A673 (cell line): ENCODE measurements around the gene WDHD1. TPM values are rescaled to one million over a fixed set of nuclear protein-coding genes. Genes with fewer than 3 reads are reported as not detected.
A peak's percentile ranks its signal among the peaks of the same experiment; 100 is the strongest.
"Not testable (repeated sequence)": the region's sequence is repeated elsewhere in the genome, so short reads cannot be mapped to it uniquely, and the experiment has no call there.

Experiments
- BruUV-seq: library from RNA; stranded (reverse); fragments of 400-500 nt; replicated peaks from 2 replicates; lab custom pipeline; 2021; lab: Mats Ljungman, UMichigan
- CTCF ChIA-PET: fragments of 300-600 bp; sonication (Branson Sonifier 250); formaldehyde crosslinking; loops from one replicate; lab custom pipeline; 2022; ENCODE audit warnings: antibody characterized with exemption; lab: Charles Lee
- POLR2A ChIA-PET: fragments of 300-600 bp; sonication (Branson Sonifier 250); formaldehyde crosslinking; loops from one replicate; lab custom pipeline; 2022; ENCODE audit warnings: antibody characterized with exemption; ENCODE audit not compliant: low non-redundant PET; lab: Charles Lee
- DNase-seq: peaks from one replicate; pipeline ENCODE4 v3.0.0-alpha.2; 2015; ENCODE audit warnings: low spot score
- H3K27ac ChIP-seq: fragments of 200-600 bp; sonication (generic); 2 replicates; pipeline ENCODE4 v1.5.1; 2016; ENCODE audit warnings: mixed run types, low read depth, mild to moderate bottlenecking, mixed read lengths, antibody characterized with exemption, low read length; ENCODE audit not compliant: poor library complexity, severe bottlenecking
- H3K27me3 ChIP-seq: fragments of 200-600 bp; sonication (generic); replicated peaks from 2 replicates; pipeline ENCODE4 v1.6.1; 2017; ENCODE audit warnings: mixed run types, low read depth, mild to moderate bottlenecking, mixed read lengths, antibody characterized with exemption, low read length; ENCODE audit not compliant: insufficient read depth, poor library complexity
- H3K36me3 ChIP-seq: fragments of 200-600 bp; sonication (generic); 2 replicates; pipeline ENCODE4 v1.6.1; 2016; ENCODE audit warnings: mixed run types, mild to moderate bottlenecking, mixed read lengths, antibody characterized with exemption, low read length; ENCODE audit not compliant: insufficient read depth, poor library complexity, severe bottlenecking
- H3K4me1 ChIP-seq: fragments of 200-600 bp; sonication (generic); 2 replicates; pipeline ENCODE4 v1.6.1; 2017; ENCODE audit warnings: mixed run types, mild to moderate bottlenecking, mixed read lengths, antibody characterized with exemption, low read length; ENCODE audit not compliant: insufficient read depth, poor library complexity, severe bottlenecking
- H3K4me3 ChIP-seq: fragments of 200-600 bp; sonication (generic); 2 replicates; pipeline ENCODE4 v1.5.1; 2016; ENCODE audit warnings: low read depth, mixed run types, mild to moderate bottlenecking, mixed read lengths, low read length; ENCODE audit not compliant: poor library complexity, severe bottlenecking
- H3K9me3 ChIP-seq: fragments of 200-600 bp; sonication (generic); 2 replicates; pipeline ENCODE4 v1.6.1; 2016; ENCODE audit warnings: mixed run types, low read depth, mild to moderate bottlenecking, mixed read lengths, antibody characterized with exemption, low read length; ENCODE audit not compliant: poor library complexity, severe bottlenecking
- CTCF ChIP-seq: fragments of 300-800, 200-600 bp; sonication (generic); conservative IDR thresholded peaks from 2 replicates; pipeline ENCODE4 v1.5.1; 2017; ENCODE audit warnings: low read depth, mild to moderate bottlenecking, antibody characterized with exemption, low read length, moderate library complexity, mixed read lengths
- EZH2 ChIP-seq: fragments of 200-600 bp; sonication (generic); IDR thresholded peaks from 2 replicates; pipeline ENCODE4 v1.6.1; 2017; ENCODE audit warnings: borderline replicate concordance, low read depth, mild to moderate bottlenecking, mixed read lengths, antibody characterized with exemption, low read length; ENCODE audit not compliant: poor library complexity, severe bottlenecking
- intact Hi-C: fragments of 100-400 bp; cut with micrococcal nuclease; formaldehyde crosslinking; loops from one replicate; pipeline ENCODE4 v1.10.0; 2022; ENCODE audit not compliant: unreplicated experiment
- total RNA-seq: library from RNA; stranded (reverse); gene quantifications from 2 replicates; pipeline ENCODE4 v1.2.3, GENCODE V29; 2021

Gene WDHD1
- total RNA-seq, 1 experiment from 2014 or later, result 52.7 TPM

DNA sequence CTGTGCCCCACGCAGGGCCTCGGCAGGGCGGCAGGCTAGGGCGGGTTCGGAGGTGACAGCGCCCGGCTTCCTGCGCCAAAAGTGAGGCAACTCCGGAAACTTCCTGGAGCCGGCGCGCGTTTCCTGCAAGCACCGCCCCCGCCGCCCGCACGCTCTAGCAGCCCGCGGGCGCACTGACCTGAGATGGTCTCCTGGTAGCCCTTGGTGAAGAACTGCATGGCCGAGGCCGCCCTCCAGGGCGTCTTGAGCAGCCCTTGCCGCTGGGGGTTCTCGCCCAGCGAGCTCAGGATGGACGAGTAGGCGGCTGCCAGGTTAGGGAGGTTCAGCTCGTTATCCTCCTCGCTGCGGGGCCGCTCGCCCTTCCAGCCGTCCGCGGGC, 124.8 kb downstream of the WDHD1 start:
- CTCF ChIA-PET, result interaction anchor here (0.5 kb wide), 1 partner anchor 94 kb away, joined by 3 read pairs; no protein-coding TSS in a partner anchor
- peak overlapping the region; percentile 73 for H3K4me3 ChIP-seq
- no peaks in the 10 kb centered on the region for H3K27me3 ChIP-seq
- intact Hi-C loops, result no loop called here
- peak; percentile 73 for DNase-seq
- H3K9me3 ChIP-seq, result no peaks in the 10 kb centered on the region
- peaks cover 5% of the 10 kb centered on the region for H3K4me1 ChIP-seq
- no peak overlapping the region for H3K27ac ChIP-seq
- BruUV-seq, result no TSS peak
- TF ChIP-seq EZH2 (no peak), CTCF (no peak)
- no peaks in the 10 kb centered on the region for H3K36me3 ChIP-seq
- POLR2A ChIA-PET, result no interaction called here

- Histone ChIP-seq H3K9me3 (no peaks in the 10 kb centered on the region), H3K4me1 (peaks cover 5% of the 10 kb centered on the region), H3K36me3 (no peaks in the 10 kb centered on the region), H3K27ac (no peak overlapping the region), H3K4me3 (peak overlapping the region; percentile 73), H3K27me3 (no peaks in the 10 kb centered on the region)
- peak; percentile 26 for DNase-seq
- ChIA-PET POLR2A (no interaction called here), CTCF (interaction anchor here (0.5 to 0.6 kb wide), 2 partner anchors 94 to 478 kb away, joined by 3 read pairs; no protein-coding TSS in a partner anchor)
- no TSS peak for BruUV-seq
- intact Hi-C loops, result no loop called here
- TF ChIP-seq EZH2 (no peak), CTCF (no peak)
Measured at GRCh38 chr14:54901380-54902142, 125.3 kb downstream of the WDHD1 start.

DNA sequence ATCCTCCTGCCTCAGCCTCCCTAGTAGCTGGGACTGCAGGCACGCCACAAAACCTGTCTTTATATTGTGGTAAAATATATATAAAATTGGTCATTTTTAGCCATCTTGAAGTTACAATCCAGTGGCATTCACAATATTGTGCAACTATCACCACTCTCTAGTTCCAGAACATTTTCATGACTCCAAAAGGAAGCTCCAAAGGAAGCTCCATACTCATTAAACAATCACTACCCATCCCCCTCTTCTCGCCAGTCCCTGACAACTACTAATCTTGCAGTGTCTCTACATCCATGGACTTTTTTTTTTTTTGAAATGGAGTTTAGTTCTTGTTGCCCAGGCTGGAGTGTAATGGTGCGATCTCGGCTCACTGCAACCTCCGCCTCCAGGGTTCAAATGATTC, 127.3 kb downstream of the WDHD1 start:
- H3K27me3 ChIP-seq, result no peaks in the 10 kb centered on the region
- no TSS peak for BruUV-seq
- H3K4me1 ChIP-seq, result peaks cover 5% of the 10 kb centered on the region
- no peak for TF ChIP-seq CTCF
- no peak for TF ChIP-seq EZH2
- no peak overlapping the region for H3K27ac ChIP-seq
- CTCF ChIA-PET, result interaction anchor here (0.6 kb wide), 1 partner anchor 339 kb away, joined by 4 read pairs; no protein-coding TSS in a partner anchor
- no peak overlapping the region for H3K4me3 ChIP-seq
- no peaks in the 10 kb centered on the region for H3K9me3 ChIP-seq
- POLR2A ChIA-PET, result no interaction called here
- intact Hi-C loops, result no loop called here
- H3K36me3 ChIP-seq, result no peaks in the 10 kb centered on the region
- no peak for DNase-seq

- BruUV-seq, CTCF ChIA-PET, DNase-seq, H3K9me3 ChIP-seq, POLR2A ChIA-PET, H3K36me3 ChIP-seq, H3K4me1 ChIP-seq, H3K27me3 ChIP-seq, H3K27ac ChIP-seq, H3K4me3 ChIP-seq, intact Hi-C loops: not testable (repeated sequence)
Measured at GRCh38 chr14:54897809-54898555, 128.9 kb downstream of the WDHD1 start.
